GM23338 (cell line): Measurements from ENCODE around the gene LEFTY1. TPM values are rescaled to one million over a fixed set of nuclear protein-coding genes. Genes with fewer than 3 reads are reported as not detected.
"Not testable (repeated sequence)": the region's sequence is repeated elsewhere in the genome, so short reads cannot be mapped to it uniquely, and the experiment has no call there.

Experiments used
- ATAC-seq: fragments of 200-7000 bp; cut with Tn5 transposase; 3 replicates; pipeline ENCODE4 v1.9.1; 2020
- DNase-seq: peaks from one replicate; pipeline ENCODE4 v3.0.0-alpha.2; 2015; ENCODE audit warnings: low spot score
- H2AFZ ChIP-seq: fragments of 200-600 bp; sonication (generic); 2 replicates; pipeline ENCODE4 v1.8.0; 2016; ENCODE audit warnings: antibody characterized with exemption, mild to moderate bottlenecking, moderate library complexity
- H3F3A ChIP-seq: fragments of 200-600 bp; sonication (generic); replicated peaks from 2 replicates; pipeline ENCODE4 v1.8.0; 2017; ENCODE audit warnings: antibody characterized with exemption, mixed run types, low read depth
- H3K27ac ChIP-seq: fragments of 200-600 bp; sonication (generic); 2 replicates; pipeline ENCODE4 v1.6.1; 2016; ENCODE audit warnings: low read depth
- H3K27me3 ChIP-seq: fragments of 200-600 bp; sonication (generic); 2 replicates; pipeline ENCODE4 v1.8.0; 2016; ENCODE audit warnings: mild to moderate bottlenecking, mixed run types, moderate library complexity; ENCODE audit not compliant: insufficient read depth
- H3K36me3 ChIP-seq: fragments of 200-600 bp; sonication (generic); 2 replicates; pipeline ENCODE4 v1.8.0; 2016; ENCODE audit warnings: mild to moderate bottlenecking; ENCODE audit not compliant: insufficient read depth
- H3K4me1 ChIP-seq: fragments of 200-600 bp; sonication (generic); 2 replicates; pipeline ENCODE4 v1.8.0; 2016; ENCODE audit warnings: mild to moderate bottlenecking, moderate library complexity; ENCODE audit not compliant: insufficient read depth
- H3K4me2 ChIP-seq: fragments of 200-600 bp; sonication (generic); 2 replicates; pipeline ENCODE4 v1.7.1; 2017; ENCODE audit warnings: mixed run types
- H3K4me3 ChIP-seq: fragments of 200-600 bp; sonication (generic); 2 replicates; pipeline ENCODE4 v1.6.1; 2016; ENCODE audit warnings: mixed run types
- H3K79me2 ChIP-seq: fragments of 200-600 bp; sonication (generic); replicated peaks from 2 replicates; pipeline ENCODE4 v1.8.0; 2017; ENCODE audit warnings: mild to moderate bottlenecking; ENCODE audit not compliant: insufficient read depth
- H3K9me2 ChIP-seq: fragments of 200-600 bp; sonication (generic); 2 replicates; pipeline ENCODE4 v1.8.0; 2017; ENCODE audit not compliant: insufficient read depth
- H4K20me1 ChIP-seq: fragments of 200-600 bp; sonication (generic); replicated peaks from 2 replicates; pipeline ENCODE4 v1.8.0; 2017; ENCODE audit warnings: mild to moderate bottlenecking; ENCODE audit not compliant: insufficient read depth
- H3K27ac Mint-ChIP-seq: 2 replicates; pipeline ENCODE4 v1.8.0; 2020; ENCODE audit warnings: inconsistent platforms, mild to moderate bottlenecking, moderate library complexity, mixed read lengths
- H3K27me3 Mint-ChIP-seq: 3 replicates; pipeline ENCODE4 v1.8.0; 2022; ENCODE audit warnings: low read depth, mild to moderate bottlenecking, moderate library complexity, mixed read lengths, inconsistent platforms; ENCODE audit not compliant: insufficient read depth, poor library complexity
- H3K36me3 Mint-ChIP-seq: 3 replicates; pipeline ENCODE4 v1.8.0; 2021; ENCODE audit warnings: low read depth, mild to moderate bottlenecking, inconsistent platforms, moderate library complexity, mixed read lengths
- H3K4me1 Mint-ChIP-seq: 3 replicates; pipeline ENCODE4 v1.8.0; 2020; ENCODE audit warnings: mild to moderate bottlenecking, inconsistent platforms, mixed read lengths
- H3K4me3 Mint-ChIP-seq: 3 replicates; pipeline ENCODE4 v1.8.0; 2021; ENCODE audit warnings: moderate library complexity, mild to moderate bottlenecking, inconsistent platforms, mixed read lengths
- H3K9me3 Mint-ChIP-seq: 3 replicates; pipeline ENCODE4 v1.8.0; 2020; ENCODE audit warnings: moderate library complexity, mild to moderate bottlenecking, inconsistent platforms, mixed read lengths
- CREB1 ChIP-seq: fragments of 250-450 bp; sonication (Bioruptor Pico); IDR thresholded peaks from 2 replicates; pipeline ENCODE4 v1.5.0; 2020; ENCODE audit warnings: low read depth, mild to moderate bottlenecking, moderate library complexity
- EZH2 ChIP-seq: fragments of 200-600 bp; sonication (generic); IDR thresholded peaks from one replicate; pipeline ENCODE4 v1.8.0; 2017; ENCODE audit warnings: antibody characterized with exemption, mild to moderate bottlenecking, low read depth; ENCODE audit not compliant: unreplicated experiment
- EZH2phosphoT487 ChIP-seq: fragments of 200-600 bp; sonication (generic); IDR thresholded peaks from one replicate; pipeline ENCODE4 v1.8.1; 2018; ENCODE audit warnings: antibody characterized with exemption; ENCODE audit not compliant: unreplicated experiment
- JUNB ChIP-seq: IDR thresholded peaks from one replicate; pipeline ENCODE4 v1.6.1; 2016; ENCODE audit warnings: antibody characterized with exemption; ENCODE audit not compliant: unreplicated experiment
- STAT1 ChIP-seq: IDR thresholded peaks from one replicate; pipeline ENCODE4 v1.6.1; 2016; ENCODE audit warnings: antibody characterized with exemption; ENCODE audit not compliant: unreplicated experiment
- ZNF114 ChIP-seq: fragments of 250-450 bp; sonication (Bioruptor Pico); IDR thresholded peaks from 2 replicates; pipeline ENCODE4 v1.5.0; 2020; ENCODE audit warnings: mild to moderate bottlenecking, moderate library complexity
- polyA plus RNA-seq: library from polyadenylated mRNA; unstranded; fragments of >200 nt; fragmentation: Nextera tagmentation; extraction: Ambion mirVana; gene quantifications from 2 replicates; pipeline ENCODE4 v1.2.1, GENCODE V29; 2016
- total RNA-seq: library from RNA; depleted of rRNA; stranded (reverse); fragments of >200 nt; shearing (Covaris generic); gene quantifications from 2 replicates; pipeline ENCODE4 v1.2.3, GENCODE V29; 2014
- TF ChIP-seq, protein P1 (sequence below): fragments of 250-450 bp; sonication (Bioruptor Pico); IDR thresholded peaks from 2 replicates; pipeline ENCODE4 v1.5.0; 2020; ENCODE audit warnings: mild to moderate bottlenecking, moderate library complexity
- TF ChIP-seq, protein P2 (sequence below), 2 experiments: fragments of 200-600 bp in 1 of 2; sonication (generic) in 1 of 2; conservative IDR thresholded peaks; 2 replicates each; pipeline versions ENCODE4 v1.5.1 to v1.6.1; 2016 to 2017; ENCODE audit warnings: antibody characterized with exemption in 2 of 2, low read depth in 2 of 2, mild to moderate bottlenecking in 2 of 2, moderate library complexity in 1 of 2

Gene LEFTY1
- total and polyA plus RNA-seq, 2 experiments from 2014 or later = 27.5 to 65.4 TPM

DNA sequence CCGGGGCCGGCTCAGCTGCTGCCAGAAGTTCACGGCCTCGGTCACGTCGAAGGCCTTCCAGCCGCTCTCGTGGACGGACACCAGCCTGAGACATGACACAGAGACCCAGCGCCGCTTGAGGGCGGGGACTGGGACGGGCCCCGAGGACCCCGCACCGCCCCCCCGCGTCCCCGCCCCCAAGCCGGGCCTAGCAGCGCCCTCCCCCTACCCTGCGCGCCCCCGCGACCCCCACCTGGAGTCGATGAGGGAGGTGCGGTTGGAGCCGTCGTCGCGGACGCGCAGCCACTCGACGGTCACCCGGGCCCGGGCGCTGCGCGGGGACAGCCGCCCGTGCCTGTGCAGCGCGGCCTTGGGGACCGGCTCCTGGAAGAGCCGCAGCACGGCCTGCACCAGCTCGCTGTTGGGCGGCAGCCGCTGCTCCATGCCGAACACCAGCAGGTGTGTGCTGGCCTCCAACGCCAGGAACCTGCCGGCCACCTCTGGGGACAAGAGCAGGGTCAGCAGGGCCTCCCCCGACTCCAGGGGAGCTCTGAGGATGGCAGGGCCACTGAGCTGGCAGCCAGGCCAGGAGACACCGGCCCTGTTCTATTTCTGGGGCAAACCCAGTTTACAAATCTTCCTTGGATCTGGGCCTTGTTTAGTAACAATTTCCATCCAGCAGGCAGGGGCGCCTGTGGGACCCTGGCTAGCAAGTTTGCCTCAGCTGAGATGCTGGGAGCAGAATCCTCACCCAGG, 1.2 kb downstream of the LEFTY1 start:
- peak overlapping the region; percentile 81 for H3K4me2 ChIP-seq
- H3K27me3 ChIP-seq, H2AFZ ChIP-seq, H3K36me3 ChIP-seq, H3K9me2 ChIP-seq, H4K20me1 ChIP-seq, H3K9me3 Mint-ChIP-seq, H3K36me3 Mint-ChIP-seq, H3K27ac Mint-ChIP-seq, H3K79me2 ChIP-seq: not testable (repeated sequence)
- peaks cover 18% of the 10 kb centered on the region for H3F3A ChIP-seq
- 0 out of 2 replicates have a peak overlapping the region, but pooled peaks have one; percentile 50 for H3K27ac ChIP-seq
- peak overlapping the region; percentile 62 for H3K4me3 Mint-ChIP-seq
- DNase-seq = peak; percentile 57
- H3K27me3 Mint-ChIP-seq = peaks cover 26% of the 10 kb centered on the region
- H3K4me3 ChIP-seq = peak overlapping the region; percentile 55
- peaks cover 33% of the 10 kb centered on the region for H3K4me1 ChIP-seq
- peak; percentile 57 for ATAC-seq
- H3K4me1 Mint-ChIP-seq = peaks cover 43% of the 10 kb centered on the region

DNA sequence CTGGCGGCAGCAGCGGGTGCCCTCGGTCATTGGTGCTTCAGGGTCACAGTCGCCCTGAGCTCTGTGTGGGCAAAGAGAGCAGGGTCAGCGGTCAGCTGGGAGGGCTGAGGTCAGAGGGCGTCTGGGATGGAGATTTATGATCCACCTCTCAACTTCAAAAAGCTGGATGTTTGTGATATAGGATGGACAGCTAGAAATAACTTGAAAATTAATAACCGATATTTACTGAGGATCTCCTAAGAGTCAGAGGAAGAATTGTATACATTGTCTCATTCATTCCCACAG, 2.0 kb downstream of the LEFTY1 start:
- Mint-ChIP-seq H3K36me3 (no peaks in the 10 kb centered on the region), H3K9me3 (no peaks in the 10 kb centered on the region), H3K4me3 (peak overlapping the region; percentile 62), H3K27me3 (peaks cover 26% of the 10 kb centered on the region), H3K27ac (no peak overlapping the region), H3K4me1 (peaks cover 43% of the 10 kb centered on the region)
- H3K9me2 ChIP-seq = no peaks in the 10 kb centered on the region
- peak overlapping the region; percentile 81 for H3K4me2 ChIP-seq
- DNase-seq = no peak
- H3K27me3 ChIP-seq = no peaks in the 10 kb centered on the region
- H3F3A ChIP-seq = peaks cover 18% of the 10 kb centered on the region
- H3K27ac ChIP-seq = no peak overlapping the region
- H2AFZ ChIP-seq = no peak overlapping the region
- peaks cover 33% of the 10 kb centered on the region for H3K4me1 ChIP-seq
- H3K36me3 ChIP-seq = no peaks in the 10 kb centered on the region
- TF ChIP-seq CREB1 (CRISPR knock-in tag) = no peak
- no peak for TF ChIP-seq ZNF114 (CRISPR knock-in tag)
- no peak for TF ChIP-seq STAT1
- TF ChIP-seq EZH2phosphoT487 = no peak
- TF ChIP-seq EZH2 = no peak
- TF ChIP-seq, protein P1, sequence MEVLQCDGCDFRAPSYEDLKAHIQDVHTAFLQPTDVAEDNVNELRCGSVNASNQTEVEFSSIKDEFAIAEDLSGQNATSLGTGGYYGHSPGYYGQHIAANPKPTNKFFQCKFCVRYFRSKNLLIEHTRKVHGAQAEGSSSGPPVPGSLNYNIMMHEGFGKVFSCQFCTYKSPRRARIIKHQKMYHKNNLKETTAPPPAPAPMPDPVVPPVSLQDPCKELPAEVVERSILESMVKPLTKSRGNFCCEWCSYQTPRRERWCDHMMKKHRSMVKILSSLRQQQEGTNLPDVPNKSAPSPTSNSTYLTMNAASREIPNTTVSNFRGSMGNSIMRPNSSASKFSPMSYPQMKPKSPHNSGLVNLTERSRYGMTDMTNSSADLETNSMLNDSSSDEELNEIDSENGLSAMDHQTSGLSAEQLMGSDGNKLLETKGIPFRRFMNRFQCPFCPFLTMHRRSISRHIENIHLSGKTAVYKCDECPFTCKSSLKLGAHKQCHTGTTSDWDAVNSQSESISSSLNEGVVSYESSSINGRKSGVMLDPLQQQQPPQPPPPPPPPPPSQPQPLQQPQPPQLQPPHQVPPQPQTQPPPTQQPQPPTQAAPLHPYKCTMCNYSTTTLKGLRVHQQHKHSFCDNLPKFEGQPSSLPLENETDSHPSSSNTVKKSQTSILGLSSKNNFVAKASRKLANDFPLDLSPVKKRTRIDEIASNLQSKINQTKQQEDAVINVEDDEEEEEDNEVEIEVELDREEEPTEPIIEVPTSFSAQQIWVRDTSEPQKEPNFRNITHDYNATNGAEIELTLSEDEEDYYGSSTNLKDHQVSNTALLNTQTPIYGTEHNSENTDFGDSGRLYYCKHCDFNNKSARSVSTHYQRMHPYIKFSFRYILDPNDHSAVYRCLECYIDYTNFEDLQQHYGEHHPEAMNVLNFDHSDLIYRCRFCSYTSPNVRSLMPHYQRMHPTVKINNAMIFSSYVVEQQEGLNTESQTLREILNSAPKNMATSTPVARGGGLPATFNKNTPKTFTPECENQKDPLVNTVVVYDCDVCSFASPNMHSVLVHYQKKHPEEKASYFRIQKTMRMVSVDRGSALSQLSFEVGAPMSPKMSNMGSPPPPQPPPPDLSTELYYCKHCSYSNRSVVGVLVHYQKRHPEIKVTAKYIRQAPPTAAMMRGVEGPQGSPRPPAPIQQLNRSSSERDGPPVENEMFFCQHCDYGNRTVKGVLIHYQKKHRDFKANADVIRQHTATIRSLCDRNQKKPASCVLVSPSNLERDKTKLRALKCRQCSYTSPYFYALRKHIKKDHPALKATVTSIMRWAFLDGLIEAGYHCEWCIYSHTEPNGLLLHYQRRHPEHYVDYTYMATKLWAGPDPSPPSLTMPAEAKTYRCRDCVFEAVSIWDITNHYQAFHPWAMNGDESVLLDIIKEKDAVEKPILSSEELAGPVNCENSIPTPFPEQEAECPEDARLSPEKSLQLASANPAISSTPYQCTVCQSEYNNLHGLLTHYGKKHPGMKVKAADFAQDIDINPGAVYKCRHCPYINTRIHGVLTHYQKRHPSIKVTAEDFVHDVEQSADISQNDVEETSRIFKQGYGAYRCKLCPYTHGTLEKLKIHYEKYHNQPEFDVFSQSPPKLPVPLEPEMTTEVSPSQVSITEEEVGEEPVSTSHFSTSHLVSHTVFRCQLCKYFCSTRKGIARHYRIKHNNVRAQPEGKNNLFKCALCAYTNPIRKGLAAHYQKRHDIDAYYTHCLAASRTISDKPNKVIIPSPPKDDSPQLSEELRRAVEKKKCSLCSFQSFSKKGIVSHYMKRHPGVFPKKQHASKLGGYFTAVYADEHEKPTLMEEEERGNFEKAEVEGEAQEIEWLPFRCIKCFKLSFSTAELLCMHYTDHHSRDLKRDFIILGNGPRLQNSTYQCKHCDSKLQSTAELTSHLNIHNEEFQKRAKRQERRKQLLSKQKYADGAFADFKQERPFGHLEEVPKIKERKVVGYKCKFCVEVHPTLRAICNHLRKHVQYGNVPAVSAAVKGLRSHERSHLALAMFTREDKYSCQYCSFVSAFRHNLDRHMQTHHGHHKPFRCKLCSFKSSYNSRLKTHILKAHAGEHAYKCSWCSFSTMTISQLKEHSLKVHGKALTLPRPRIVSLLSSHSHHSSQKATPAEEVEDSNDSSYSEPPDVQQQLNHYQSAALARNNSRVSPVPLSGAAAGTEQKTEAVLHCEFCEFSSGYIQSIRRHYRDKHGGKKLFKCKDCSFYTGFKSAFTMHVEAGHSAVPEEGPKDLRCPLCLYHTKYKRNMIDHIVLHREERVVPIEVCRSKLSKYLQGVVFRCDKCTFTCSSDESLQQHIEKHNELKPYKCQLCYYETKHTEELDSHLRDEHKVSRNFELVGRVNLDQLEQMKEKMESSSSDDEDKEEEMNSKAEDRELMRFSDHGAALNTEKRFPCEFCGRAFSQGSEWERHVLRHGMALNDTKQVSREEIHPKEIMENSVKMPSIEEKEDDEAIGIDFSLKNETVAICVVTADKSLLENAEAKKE (CRISPR knock-in tag) = no peak
- TF ChIP-seq JUNB = no peak
- TF ChIP-seq, protein P2, sequence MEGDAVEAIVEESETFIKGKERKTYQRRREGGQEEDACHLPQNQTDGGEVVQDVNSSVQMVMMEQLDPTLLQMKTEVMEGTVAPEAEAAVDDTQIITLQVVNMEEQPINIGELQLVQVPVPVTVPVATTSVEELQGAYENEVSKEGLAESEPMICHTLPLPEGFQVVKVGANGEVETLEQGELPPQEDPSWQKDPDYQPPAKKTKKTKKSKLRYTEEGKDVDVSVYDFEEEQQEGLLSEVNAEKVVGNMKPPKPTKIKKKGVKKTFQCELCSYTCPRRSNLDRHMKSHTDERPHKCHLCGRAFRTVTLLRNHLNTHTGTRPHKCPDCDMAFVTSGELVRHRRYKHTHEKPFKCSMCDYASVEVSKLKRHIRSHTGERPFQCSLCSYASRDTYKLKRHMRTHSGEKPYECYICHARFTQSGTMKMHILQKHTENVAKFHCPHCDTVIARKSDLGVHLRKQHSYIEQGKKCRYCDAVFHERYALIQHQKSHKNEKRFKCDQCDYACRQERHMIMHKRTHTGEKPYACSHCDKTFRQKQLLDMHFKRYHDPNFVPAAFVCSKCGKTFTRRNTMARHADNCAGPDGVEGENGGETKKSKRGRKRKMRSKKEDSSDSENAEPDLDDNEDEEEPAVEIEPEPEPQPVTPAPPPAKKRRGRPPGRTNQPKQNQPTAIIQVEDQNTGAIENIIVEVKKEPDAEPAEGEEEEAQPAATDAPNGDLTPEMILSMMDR (conservative IDR thresholded peaks at IDR 0.05; ENCODE audit: low read depth in 2 of 2) = no peak
- H4K20me1 ChIP-seq = no peaks in the 10 kb centered on the region
- ATAC-seq = no peak
- peak overlapping the region; percentile 55; the same call in 1 of the 2 replicates for H3K4me3 ChIP-seq
- peaks cover 9% of the 10 kb centered on the region; the same call in 1 of the 2 replicates for H3K79me2 ChIP-seq
